Cardiac muscle cell (in vitro differentiated cells and primary cell): ENCODE measurements around the gene FRG2B. TPM values are rescaled to one million over a fixed set of nuclear protein-coding genes. Genes with fewer than 3 reads are reported as not detected.
"Not testable (repeated sequence)": the region's sequence is repeated elsewhere in the genome, so short reads cannot be mapped to it uniquely, and the experiment has no call there.

Experiments used
- DNase-seq, 2 donors: peaks; one replicate each; pipeline versions ENCODE4 v3.0.0 to v3.0.0-alpha.2; 2010 to 2017; ENCODE audit warnings: low read depth in 1 of 2, low spot score in 1 of 2
- H3K27ac ChIP-seq: fragments of 200-600 bp; sonication (generic); 2 replicates; pipeline ENCODE4 v1.5.1; 2016
- H3K27me3 ChIP-seq: fragments of 200-600 bp; sonication (generic); 2 replicates; pipeline ENCODE4 v1.6.0; 2016; ENCODE audit warnings: control low read depth
- H3K36me3 ChIP-seq: fragments of 200-600 bp; sonication (generic); 2 replicates; pipeline ENCODE4 v1.5.1; 2016; ENCODE audit warnings: control low read depth
- H3K4me1 ChIP-seq: fragments of 200-600 bp; sonication (generic); 2 replicates; pipeline ENCODE4 v1.8.1; 2017; ENCODE audit warnings: low read depth, mild to moderate bottlenecking, mixed run types
- H3K4me3 ChIP-seq: fragments of 200-600 bp; sonication (generic); 2 replicates; pipeline ENCODE4 v1.5.1; 2016; ENCODE audit warnings: mild to moderate bottlenecking
- H3K9me3 ChIP-seq: fragments of 200-600 bp; sonication (generic); 2 replicates; pipeline ENCODE4 v1.5.1; 2017; ENCODE audit warnings: low read depth, mild to moderate bottlenecking, control low read depth
- CTCF ChIP-seq: IDR thresholded peaks from 2 replicates; pipeline ENCODE4 v1.5.1; 2012; ENCODE audit warnings: low read depth, mild to moderate bottlenecking, low read length
- polyA plus RNA-seq: library from polyadenylated mRNA; unstranded; fragments of >200 nt; fragmentation: Nextera tagmentation; extraction: Ambion mirVana; gene quantifications from 2 replicates; pipeline ENCODE4 v1.2.1, GENCODE V29; 2016
- total RNA-seq: library from RNA; depleted of rRNA; stranded (reverse); fragments of >200 nt; gene quantifications from 2 replicates; pipeline ENCODE4 v1.2.3, GENCODE V29; 2016

Gene FRG2B
- total and polyA plus RNA-seq, 2 experiments from 2014 or later, result not detected

GRCh38 chr10:133590226-133590969 is 36.2 kb downstream of the FRG2B start:
- H3K4me1 ChIP-seq, result no peaks in the 10 kb centered on the region
- H3K4me3 ChIP-seq, result no peak overlapping the region
- TF ChIP-seq CTCF, result no peak
- H3K36me3 ChIP-seq, result no peaks in the 10 kb centered on the region
- no peak for DNase-seq
- H3K27me3 ChIP-seq, result no peaks in the 10 kb centered on the region
- H3K27ac ChIP-seq, result no peak overlapping the region
- peaks cover 4% of the 10 kb centered on the region for H3K9me3 ChIP-seq

- H3K4me1 ChIP-seq, H3K36me3 ChIP-seq, H3K27ac ChIP-seq, H3K4me3 ChIP-seq, H3K27me3 ChIP-seq, DNase-seq, H3K9me3 ChIP-seq: not testable (repeated sequence)
Measured at GRCh38 chr10:133577037-133577436, 49.6 kb downstream of the FRG2B start.

Other genes starting within 250 kb of the FRG2B start
- 14.8 and 15.8 TPM in 2 replicates for gene PAOX, start 247.5 kb downstream of the FRG2B start, total RNA-seq
- 18.2 and 20.1 TPM in 2 replicates for gene PAOX, start 247.5 kb downstream of the FRG2B start, polyA plus RNA-seq
- 35.3 and 65.1 TPM in 2 replicates for gene MTG1, start 232.6 kb downstream of the FRG2B start, total RNA-seq
- 83.1 and 123 TPM in 2 replicates for gene MTG1, start 232.6 kb downstream of the FRG2B start, polyA plus RNA-seq
- gene SPRN, start 202.2 kb downstream of the FRG2B start, total RNA-seq, result 0.33 and 0.63 TPM in 2 replicates
- gene SPRN, start 202.2 kb downstream of the FRG2B start, polyA plus RNA-seq, result 1.8 and 2.3 TPM in 2 replicates
- 0.74 and 5.6 TPM in 2 replicates for gene SCART1, start 172.8 kb downstream of the FRG2B start, total RNA-seq
- 0.89 and 1.8 TPM in 2 replicates for gene SCART1, start 172.8 kb downstream of the FRG2B start, polyA plus RNA-seq
- 1.1 and 4.1 TPM in 2 replicates for gene CYP2E1, start 99.4 kb downstream of the FRG2B start, total RNA-seq
- 1.1 and 2.0 TPM in 2 replicates for gene CYP2E1, start 99.4 kb downstream of the FRG2B start, polyA plus RNA-seq
- not detected in 2 replicates for gene SYCE1, start 61.2 kb downstream of the FRG2B start, total RNA-seq
- gene SYCE1, start 61.2 kb downstream of the FRG2B start, polyA plus RNA-seq, result 0.18 TPM in 1 of 2 replicates, not detected in the other